ENCODE data around the gene PTEN. TPM values are rescaled to one million over a fixed set of nuclear protein-coding genes. Genes with fewer than 3 reads are reported as not detected.

The PTEN gene
- 127 and 198 TPM in 2 replicates for total RNA-seq

GRCh38 chr10:87863053-87863943 is at the start of gene PTEN, which contains the start of gene KLLN:
Gene PTEN (plus strand): TSS chr10:87863625. CDS start chr10:87864470, 845 bp downstream.
Gene KLLN (minus strand): TSS chr10:87863533. CDS start chr10:87862487, 1,046 bp downstream.

GRCh38 chr10:87817609-87818504 is 45.6 kb upstream of the PTEN start, which contains the start of gene ATAD1:
Gene ATAD1 (minus strand): TSS chr10:87818226. CDS start chr10:87814599, 3,627 bp downstream.

Other genes starting within 250 kb of the PTEN start
- 77.7 and 112 TPM in 2 replicates for gene PAPSS2, start 203.7 kb upstream of the PTEN start, total RNA-seq
- gene ATAD1, start 45.4 kb upstream of the PTEN start, total RNA-seq, result 41.9 and 48.4 TPM in 2 replicates
- 0.33 and 0.62 TPM in 2 replicates for gene KLLN, start 92 bp upstream of the PTEN start, total RNA-seq

All from uterine smooth muscle cell (primary cell).